Measurements from ENCODE around the gene NCK2.

NCK2 gene

GRCh38 chr2:105849431-105850179, 104.9 kb downstream of the NCK2 start:
- DNase-seq (ENCODE audit: low spot score): no peak

DNA sequence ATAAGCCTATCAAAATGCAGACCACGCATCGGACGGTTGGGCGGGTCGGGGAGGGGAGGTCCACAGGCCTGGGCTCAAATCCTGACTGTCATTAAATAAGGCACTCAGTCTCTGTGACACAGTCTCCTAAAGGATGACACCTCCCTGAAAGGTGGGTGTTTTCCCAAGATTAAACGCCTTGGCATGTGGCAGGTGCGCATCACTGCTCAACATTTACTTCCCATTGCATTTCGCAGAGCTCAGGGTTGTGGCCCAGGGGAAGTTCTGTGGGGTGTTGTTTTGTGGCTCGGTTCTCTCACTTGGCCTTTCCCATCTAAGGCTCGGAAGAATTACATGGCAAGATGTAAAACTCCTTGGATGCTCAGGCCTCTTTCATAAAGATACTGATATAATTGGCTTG, 107.4 kb downstream of the NCK2 start:
- no peak for DNase-seq (ENCODE audit: low spot score)

- no peak for DNase-seq (ENCODE audit: low spot score)
Observed at GRCh38 chr2:105853354-105854088, 108.8 kb downstream of the NCK2 start.

DNA sequence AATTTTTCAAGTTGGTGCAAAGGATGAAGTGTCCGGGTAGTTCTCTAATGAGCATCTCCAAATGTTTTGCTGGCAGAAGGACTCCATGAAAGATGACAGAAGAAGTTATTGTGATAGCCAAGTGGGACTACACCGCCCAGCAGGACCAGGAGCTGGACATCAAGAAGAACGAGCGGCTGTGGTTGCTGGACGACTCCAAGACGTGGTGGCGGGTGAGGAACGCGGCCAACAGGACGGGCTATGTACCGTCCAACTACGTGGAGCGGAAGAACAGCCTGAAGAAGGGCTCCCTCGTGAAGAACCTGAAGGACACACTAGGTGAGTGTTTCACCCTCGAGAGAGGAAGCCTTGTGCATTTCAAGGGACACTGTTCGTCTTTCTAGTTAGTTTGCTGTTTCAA, 110.3 kb downstream of the NCK2 start:
- no peak for DNase-seq (ENCODE audit: low spot score)

DNA sequence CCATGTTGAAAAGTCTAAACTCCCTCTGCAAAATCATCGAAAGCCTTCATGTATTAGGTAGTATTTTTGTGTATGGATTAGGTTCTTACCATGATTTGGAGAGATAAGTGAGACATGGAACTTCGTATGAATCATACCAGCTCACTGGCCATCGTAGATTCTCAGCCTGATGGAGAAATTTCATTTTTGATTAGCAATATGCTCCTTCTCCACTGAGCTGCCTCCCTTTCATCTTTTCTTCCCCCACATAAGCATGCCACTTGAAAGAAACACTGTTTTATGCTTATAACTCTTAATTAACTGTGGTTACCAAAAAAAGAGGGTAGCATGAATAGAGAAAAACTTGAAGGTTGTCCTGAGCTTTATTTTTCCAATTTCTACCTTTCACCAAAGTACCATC, 111.9 kb downstream of the NCK2 start:
- DNase-seq (ENCODE audit: low spot score): no peak

- DNase-seq (ENCODE audit: low spot score): peak; percentile 61
Observed at GRCh38 chr2:105857076-105857740, 112.5 kb downstream of the NCK2 start.

GRCh38 chr2:105858868-105859693, 114.4 kb downstream of the NCK2 start:
- DNase-seq (ENCODE audit: low spot score): peak; percentile 41

DNA sequence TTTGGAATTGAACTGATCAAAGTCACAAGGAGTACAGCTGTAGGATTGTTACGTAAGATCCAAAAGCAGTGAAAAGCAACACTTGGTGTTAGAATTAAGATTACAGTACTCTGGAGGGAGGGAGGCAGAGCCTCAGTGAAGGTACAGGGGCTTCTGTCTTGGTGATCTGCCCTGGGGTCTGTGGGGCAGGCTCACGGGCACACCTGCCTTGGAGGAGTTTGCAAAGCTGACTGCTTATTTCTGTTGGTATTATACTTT, 114.9 kb downstream of the NCK2 start:
- DNase-seq (ENCODE audit: low spot score): no peak

GRCh38 chr2:105860567-105860966, 115.9 kb downstream of the NCK2 start:
- DNase-seq (ENCODE audit: low spot score): no peak

- DNase-seq (ENCODE audit: low spot score): no peak
Observed at GRCh38 chr2:105861200-105861599, 116.5 kb downstream of the NCK2 start.

GRCh38 chr2:105862843-105863242, 118.1 kb downstream of the NCK2 start:
- DNase-seq (ENCODE audit: low spot score): no peak

DNA sequence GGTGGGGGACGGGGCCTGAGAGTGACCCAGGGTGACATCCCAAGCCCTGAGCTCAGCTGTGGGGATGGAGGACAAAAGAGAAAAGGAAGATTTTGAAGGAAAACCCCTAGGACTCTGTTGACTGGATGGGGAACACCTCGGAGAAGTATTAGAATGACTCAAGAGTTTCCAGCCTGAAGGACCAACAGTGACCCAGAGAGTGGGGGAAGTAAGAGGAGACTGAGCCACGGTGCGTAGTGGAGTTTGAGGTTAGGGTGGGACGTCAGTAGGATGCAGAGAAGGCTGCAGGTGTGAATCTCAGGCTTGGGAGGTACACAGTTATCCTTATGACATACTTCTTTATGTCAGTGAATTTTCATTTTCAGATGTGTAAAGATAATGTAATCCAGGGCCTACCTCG, 119.5 kb downstream of the NCK2 start:
- no peak for DNase-seq (ENCODE audit: low spot score)

DNA sequence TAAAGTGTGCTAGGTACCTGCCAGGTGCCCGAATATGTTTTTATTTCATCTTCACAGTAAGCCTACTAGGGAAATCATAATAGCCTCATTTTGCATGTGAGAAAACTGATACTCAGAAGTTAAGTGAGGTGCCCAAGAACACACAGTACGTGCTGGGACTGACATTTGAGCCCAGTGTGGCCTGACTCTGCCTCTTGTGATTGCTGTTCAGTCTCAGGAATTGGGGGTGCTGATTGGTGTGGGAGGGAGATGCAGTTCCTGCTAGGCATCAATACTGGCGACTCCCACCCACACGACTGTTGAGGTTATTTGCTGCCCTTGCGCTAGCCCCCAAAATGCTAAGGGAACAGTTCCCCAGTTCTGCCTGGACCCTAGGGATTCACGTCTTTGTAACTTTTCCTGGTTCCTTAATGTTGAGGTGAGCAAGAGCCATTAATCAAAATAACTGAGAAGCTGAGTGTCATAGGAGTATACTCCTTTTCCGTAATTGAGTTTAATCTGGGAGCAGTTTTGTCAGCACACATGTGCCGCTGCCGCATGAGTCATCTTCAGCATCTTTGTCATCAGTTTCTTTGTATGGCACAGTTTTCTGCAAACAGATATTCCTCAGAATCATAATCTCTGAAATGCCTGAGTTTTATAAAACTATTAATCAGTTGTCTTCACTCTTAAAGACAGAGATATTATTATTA, 120.7 kb downstream of the NCK2 start:
- DNase-seq (ENCODE audit: low spot score): no peak

- no peak for DNase-seq (ENCODE audit: low spot score)
Observed at GRCh38 chr2:105866216-105867185, 121.8 kb downstream of the NCK2 start.

DNA sequence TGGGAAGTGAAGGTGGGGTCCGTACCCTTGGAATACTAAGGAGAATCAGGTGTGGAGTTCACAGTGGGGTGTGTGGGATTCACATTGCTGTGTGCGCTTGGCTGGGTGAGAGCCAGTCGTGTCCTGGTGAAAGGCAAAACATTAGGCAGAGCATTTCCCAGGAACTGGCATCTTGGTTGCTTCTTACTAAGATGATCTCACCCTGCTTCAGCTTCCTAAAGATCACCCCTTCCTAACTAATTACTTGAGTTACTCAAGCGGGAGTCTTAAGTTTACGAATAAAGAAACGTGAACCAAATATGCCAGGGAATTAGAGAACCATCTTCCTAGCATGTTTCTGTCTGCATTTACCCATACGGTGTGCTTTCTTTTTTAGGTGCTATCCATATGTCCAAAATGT, 122.9 kb downstream of the NCK2 start:
- DNase-seq (ENCODE audit: low spot score): no peak

DNA sequence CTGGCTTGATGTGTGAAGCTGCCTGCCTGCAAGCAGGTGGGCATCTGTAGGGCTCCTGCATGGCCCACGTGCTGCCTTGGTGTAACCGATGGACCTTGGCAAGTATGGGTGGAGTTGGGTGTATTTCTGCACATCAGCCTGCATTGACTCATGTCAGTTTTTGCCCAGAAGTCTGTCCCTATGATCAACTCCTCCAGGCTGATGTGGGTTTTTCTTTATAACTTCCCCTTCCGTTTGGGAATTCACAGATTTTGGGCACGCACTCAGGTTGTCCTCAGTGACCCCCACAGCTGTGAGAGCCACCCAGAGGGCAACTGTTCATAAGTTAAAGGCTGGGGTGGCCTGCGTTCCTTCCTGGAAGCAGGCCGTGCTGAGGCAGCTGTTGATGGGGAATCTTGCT, 123.3 kb downstream of the NCK2 start:
- DNase-seq (ENCODE audit: low spot score): no peak

GRCh38 chr2:105869341-105869740, 124.6 kb downstream of the NCK2 start:
- DNase-seq (ENCODE audit: low spot score): no peak

DNA sequence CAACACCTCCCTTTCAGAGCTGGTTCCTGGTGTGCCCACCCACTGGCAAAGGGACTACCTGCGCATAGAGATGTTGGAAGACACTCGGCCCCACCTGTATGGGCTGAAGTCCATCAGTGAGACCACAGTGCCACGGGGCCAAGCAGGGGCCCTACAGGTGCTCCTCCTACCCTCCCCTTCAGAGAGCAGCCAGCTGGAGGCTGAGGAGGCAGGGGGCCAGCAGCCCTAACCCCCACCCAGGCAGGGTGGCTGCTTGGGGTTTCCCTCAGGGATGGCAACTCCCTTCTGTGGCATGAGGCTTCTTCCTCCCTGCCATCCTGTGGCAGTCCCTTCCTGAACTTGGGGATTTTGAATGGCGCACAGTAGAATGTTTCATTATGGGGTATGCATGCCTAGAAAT, 125.3 kb downstream of the NCK2 start:
- no peak for DNase-seq (ENCODE audit: low spot score)

DNA sequence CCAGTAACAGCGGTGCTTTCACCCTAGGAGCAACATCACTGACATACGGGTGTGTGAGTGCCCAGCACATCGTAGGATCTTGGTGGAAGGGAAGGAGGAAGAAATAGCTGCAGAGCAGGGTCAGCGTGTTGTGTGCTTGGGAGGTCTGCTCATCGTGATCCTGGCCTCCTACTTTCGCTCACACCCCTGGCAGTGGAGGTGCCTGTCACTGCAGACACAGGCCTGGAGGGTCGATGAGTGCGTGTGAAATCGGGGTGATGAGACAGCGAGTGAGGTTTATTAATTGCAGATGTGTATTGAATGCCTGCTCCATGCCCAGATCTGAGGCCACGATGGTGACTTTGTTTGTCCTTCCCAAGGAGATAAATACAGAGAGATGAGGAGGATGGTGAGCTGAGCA, 126.1 kb downstream of the NCK2 start:
- DNase-seq (ENCODE audit: low spot score): no peak

- DNase-seq (ENCODE audit: low spot score): no peak
Observed at GRCh38 chr2:105872142-105872728, 127.5 kb downstream of the NCK2 start.

Data from activated CD4-positive, alpha-beta T cell treated with anti-CD3 and anti-CD28 coated beads, Interleukin-2, Interleukin-4, amounts not matched to agents 100 ng/mL and 50 ng/mL, durations not matched to agents 16 hours and 8 hours (primary cell).